Activated CD8-positive, alpha-beta memory T cell treated with anti-CD3 and anti-CD28 coated beads, Interleukin-2, amount 50 U/mL, for 24 hours (primary cell): ENCODE results near the gene CACNA2D2.

Source experiments
- DNase-seq: peaks from one replicate; pipeline ENCODE4 v3.0.0-alpha.2; 2020; ENCODE audit errors: extremely low read depth

CACNA2D2 gene

GRCh38 chr3:50464569-50464968 is 38.9 kb downstream of the CACNA2D2 start:
- no peak for DNase-seq

GRCh38 chr3:50459785-50460184 is 43.6 kb downstream of the CACNA2D2 start:
- DNase-seq, result no peak

GRCh38 chr3:50457988-50458387 is 45.4 kb downstream of the CACNA2D2 start:
- DNase-seq, result no peak

GRCh38 chr3:50455161-50456018 is 48.0 kb downstream of the CACNA2D2 start:
- DNase-seq, result no peak

GRCh38 chr3:50454481-50455070 is 48.9 kb downstream of the CACNA2D2 start:
- no peak for DNase-seq

- no peak for DNase-seq
These were observed 49.5 kb downstream of the CACNA2D2 start for GRCh38 chr3:50453907-50454306.

GRCh38 chr3:50450209-50450921 is 53.1 kb downstream of the CACNA2D2 start:
- DNase-seq, result peak; percentile 41

- no peak for DNase-seq
These were observed 54.5 kb downstream of the CACNA2D2 start for GRCh38 chr3:50448752-50449539.

GRCh38 chr3:50447290-50447840 is 56.1 kb downstream of the CACNA2D2 start:
- no peak for DNase-seq

- no peak for DNase-seq
These were observed 57.5 kb downstream of the CACNA2D2 start for GRCh38 chr3:50445919-50446318.

- DNase-seq, result no peak
These were observed 58.7 kb downstream of the CACNA2D2 start for GRCh38 chr3:50444782-50445181.

GRCh38 chr3:50444213-50444612 is 59.2 kb downstream of the CACNA2D2 start:
- no peak for DNase-seq

- DNase-seq, result no peak
These were observed 60.4 kb downstream of the CACNA2D2 start for GRCh38 chr3:50442945-50443579.

GRCh38 chr3:50441424-50442217 is 61.8 kb downstream of the CACNA2D2 start:
- no peak for DNase-seq

- peak; percentile 35 for DNase-seq
These were observed 67.2 kb downstream of the CACNA2D2 start for GRCh38 chr3:50436114-50436674.

GRCh38 chr3:50435371-50436113 is 67.9 kb downstream of the CACNA2D2 start:
- DNase-seq, result no peak

GRCh38 chr3:50433954-50434353 is 69.5 kb downstream of the CACNA2D2 start:
- DNase-seq, result no peak

GRCh38 chr3:50430950-50431435 is 72.4 kb downstream of the CACNA2D2 start:
- no peak for DNase-seq

- DNase-seq, result no peak
These were observed 73.2 kb downstream of the CACNA2D2 start for GRCh38 chr3:50430191-50430590.
